Neutrophil (primary cell): ENCODE measurements around the gene BCAS3.

Source experiments
- H3K27ac ChIP-seq: fragments of 200-600 bp; sonication (generic); 2 replicates; pipeline ENCODE4 v1.5.1; 2016; ENCODE audit warnings: mild to moderate bottlenecking, moderate library complexity
- H3K27me3 ChIP-seq: fragments of 200-600 bp; sonication (generic); 2 replicates; pipeline ENCODE4 v1.6.0; 2016; ENCODE audit warnings: mild to moderate bottlenecking
- H3K36me3 ChIP-seq: fragments of 200-600 bp; sonication (generic); 2 replicates; pipeline ENCODE4 v1.5.1; 2017
- H3K4me1 ChIP-seq, 2 experiments: fragments of 200-600 bp in 1 of 2; sonication (generic) in 1 of 2; 1 replicate in 1 of 2; 2 replicates in 1 of 2; pipeline versions ENCODE4 v1.5.1 to v1.6.1; 2013 to 2016; ENCODE audit warnings: low read depth in 1 of 2, low read length in 1 of 2, mild to moderate bottlenecking in 1 of 2, moderate library complexity in 1 of 2; ENCODE audit not compliant: control insufficient read depth in 1 of 2, insufficient read depth in 1 of 2
- H3K4me3 ChIP-seq, 2 experiments: fragments of 200-600 bp in 1 of 2; sonication (generic) in 1 of 2; 1 replicate in 1 of 2; 2 replicates in 1 of 2; pipeline ENCODE4 v1.5.1; 2013 to 2016; ENCODE audit warnings: low read depth in 1 of 2, low read length in 1 of 2, mild to moderate bottlenecking in 1 of 2, moderate library complexity in 1 of 2
- H3K9me3 ChIP-seq: fragments of 200-600 bp; sonication (generic); 2 replicates; pipeline ENCODE4 v1.5.1; 2016
- CTCF ChIP-seq: fragments of 200-600 bp; sonication (generic); IDR thresholded peaks from 2 replicates; pipeline ENCODE4 v1.5.1; 2016; ENCODE audit warnings: antibody characterized with exemption

The BCAS3 gene

GRCh38 chr17:60675997-60676396 lies 1.7 kb upstream of the BCAS3 start:
- Histone ChIP-seq H3K4me1 (peaks cover 16% of the 10 kb centered on the region in 2 experiments), H3K4me3 (no peak overlapping the region), H3K36me3 (peaks cover 5% of the 10 kb centered on the region), H3K27me3 (no peaks in the 10 kb centered on the region), H3K27ac (no peak overlapping the region), H3K9me3 (no peaks in the 10 kb centered on the region)
- TF ChIP-seq CTCF, result no peak

- no peak for TF ChIP-seq CTCF
Observed at GRCh38 chr17:60676758-60677307, 818 bp upstream of the BCAS3 start.

GRCh38 chr17:60678118-60678444 lies 430 bp downstream of the BCAS3 start:
- no peaks in the 10 kb centered on the region for H3K27me3 ChIP-seq
- peak overlapping the region; percentile 90 to 91 for H3K4me3 ChIP-seq
- peaks cover 13% of the 10 kb centered on the region for H3K36me3 ChIP-seq
- peaks cover 16% of the 10 kb centered on the region in 2 experiments for H3K4me1 ChIP-seq
- H3K27ac ChIP-seq, result peak overlapping the region; percentile 95
- H3K9me3 ChIP-seq, result no peaks in the 10 kb centered on the region
- TF ChIP-seq CTCF, result no peak

More at GRCh38 chr17:60676758-60677307, 818 bp upstream of the BCAS3 start:
- Histone ChIP-seq H3K36me3 (peaks cover 11% of the 10 kb centered on the region), H3K9me3 (no peaks in the 10 kb centered on the region), H3K27me3 (no peaks in the 10 kb centered on the region), H3K4me1 (peaks cover 16% of the 10 kb centered on the region in 2 experiments), H3K27ac (peak overlapping the region; percentile 95), H3K4me3 (peak overlapping the region; percentile 90 to 91)

GRCh38 chr17:60679287-60679686 lies 1.6 kb downstream of the BCAS3 start:
- no peak for TF ChIP-seq CTCF

GRCh38 chr17:60680754-60681153 lies 3.1 kb downstream of the BCAS3 start:
- Histone ChIP-seq H3K9me3 (no peaks in the 10 kb centered on the region), H3K27me3 (no peaks in the 10 kb centered on the region), H3K27ac (no peak overlapping the region), H3K4me3 (no peak overlapping the region), H3K36me3 (peaks cover 34% of the 10 kb centered on the region), H3K4me1 (peaks cover 16% of the 10 kb centered on the region in 2 experiments)
- no peak for TF ChIP-seq CTCF

More at GRCh38 chr17:60679287-60679686, 1.6 kb downstream of the BCAS3 start:
- peaks cover 16% of the 10 kb centered on the region in 2 experiments for H3K4me1 ChIP-seq
- no peaks in the 10 kb centered on the region for H3K27me3 ChIP-seq
- H3K36me3 ChIP-seq, result peaks cover 21% of the 10 kb centered on the region
- no peak overlapping the region for H3K4me3 ChIP-seq
- no peaks in the 10 kb centered on the region for H3K9me3 ChIP-seq
- H3K27ac ChIP-seq, result no peak overlapping the region
